Keratinocyte (primary cell): Measurements from ENCODE around the gene RALGPS2.

Source experiments
- EZH2 ChIP-seq: IDR thresholded peaks from one replicate; pipeline ENCODE4 v1.6.1; 2012; ENCODE audit warnings: inconsistent platforms, mild to moderate bottlenecking, low read length, moderate library complexity
- TF ChIP-seq, protein P1 (sequence below), 3 experiments: IDR thresholded peaks in 1 of 3; conservative IDR thresholded peaks in 1 of 3; optimal IDR thresholded peaks in 1 of 3; 2 replicates in 2 of 3; 3 replicates in 1 of 3; pipeline versions ENCODE3 to v1.5.1; 2011; ENCODE audit warnings: low read length in 3 of 3, mild to moderate bottlenecking in 3 of 3, moderate library complexity in 2 of 3, control low read depth in 1 of 3, inconsistent platforms in 1 of 3; ENCODE audit not compliant: insufficient read depth in 2 of 3; ENCODE audit errors: extremely low read depth in 1 of 3

- TF ChIP-seq, protein P1, sequence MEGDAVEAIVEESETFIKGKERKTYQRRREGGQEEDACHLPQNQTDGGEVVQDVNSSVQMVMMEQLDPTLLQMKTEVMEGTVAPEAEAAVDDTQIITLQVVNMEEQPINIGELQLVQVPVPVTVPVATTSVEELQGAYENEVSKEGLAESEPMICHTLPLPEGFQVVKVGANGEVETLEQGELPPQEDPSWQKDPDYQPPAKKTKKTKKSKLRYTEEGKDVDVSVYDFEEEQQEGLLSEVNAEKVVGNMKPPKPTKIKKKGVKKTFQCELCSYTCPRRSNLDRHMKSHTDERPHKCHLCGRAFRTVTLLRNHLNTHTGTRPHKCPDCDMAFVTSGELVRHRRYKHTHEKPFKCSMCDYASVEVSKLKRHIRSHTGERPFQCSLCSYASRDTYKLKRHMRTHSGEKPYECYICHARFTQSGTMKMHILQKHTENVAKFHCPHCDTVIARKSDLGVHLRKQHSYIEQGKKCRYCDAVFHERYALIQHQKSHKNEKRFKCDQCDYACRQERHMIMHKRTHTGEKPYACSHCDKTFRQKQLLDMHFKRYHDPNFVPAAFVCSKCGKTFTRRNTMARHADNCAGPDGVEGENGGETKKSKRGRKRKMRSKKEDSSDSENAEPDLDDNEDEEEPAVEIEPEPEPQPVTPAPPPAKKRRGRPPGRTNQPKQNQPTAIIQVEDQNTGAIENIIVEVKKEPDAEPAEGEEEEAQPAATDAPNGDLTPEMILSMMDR (optimal IDR thresholded peaks at IDR 0.05 in 1 of 3, IDR thresholded peaks at IDR 0.05 in 1 of 3, conservative IDR thresholded peaks at IDR 0.05 in 1 of 3; ENCODE audit: extremely low read depth in 1 of 3, insufficient read depth in 2 of 3, low read length in 3 of 3): no peak
- no peak for TF ChIP-seq EZH2
Measured at GRCh38 chr1:178912597-178912996, 187.6 kb downstream of the RALGPS2 start.
